GM13976 (cell line): ENCODE measurements around the gene FBXO47.
"Not testable (repeated sequence)": the region's sequence is repeated elsewhere in the genome, so short reads cannot be mapped to it uniquely, and the experiment has no call there.

Experiments used
- DNase-seq: peaks from one replicate; pipeline ENCODE4 v3.0.0; 2012; ENCODE audit warnings: low spot score
- in situ Hi-C: fragments of 300-500 bp; cut with MboI; formaldehyde crosslinking; loops from one replicate; pipeline ENCODE4 v1.12.0; 2022; ENCODE audit warnings: low sequenced_read_pairs, mixed read lengths, inconsistent platforms; ENCODE audit not compliant: unreplicated experiment
- TF ChIP-seq, protein P1 (sequence below): IDR thresholded peaks from 2 replicates; pipeline ENCODE4 v1.5.1; 2012; ENCODE audit warnings: borderline replicate concordance, mild to moderate bottlenecking; ENCODE audit not compliant: insufficient read depth; ENCODE audit errors: extremely low read depth, missing control alignments, control extremely low read depth

Gene FBXO47

DNA sequence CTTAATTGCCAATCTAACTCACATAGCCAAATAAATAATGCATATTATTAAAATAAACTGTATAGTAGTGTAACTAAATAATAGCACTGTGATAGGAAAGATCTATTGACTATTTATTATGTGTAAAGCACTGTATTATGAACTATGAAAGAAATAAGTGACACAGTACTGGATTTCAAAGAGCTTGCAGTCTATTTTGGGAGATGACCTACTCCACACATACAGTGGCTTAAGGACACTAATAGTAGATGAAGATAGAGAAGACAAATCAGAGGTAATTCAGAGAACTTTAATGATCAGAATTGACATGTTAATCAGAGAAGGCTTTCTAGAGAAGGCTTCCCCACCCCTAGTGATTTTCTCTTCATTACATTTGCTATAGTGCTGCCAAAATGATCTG, 27.2 kb downstream of the FBXO47 start:
- DNase-seq = no peak

DNA sequence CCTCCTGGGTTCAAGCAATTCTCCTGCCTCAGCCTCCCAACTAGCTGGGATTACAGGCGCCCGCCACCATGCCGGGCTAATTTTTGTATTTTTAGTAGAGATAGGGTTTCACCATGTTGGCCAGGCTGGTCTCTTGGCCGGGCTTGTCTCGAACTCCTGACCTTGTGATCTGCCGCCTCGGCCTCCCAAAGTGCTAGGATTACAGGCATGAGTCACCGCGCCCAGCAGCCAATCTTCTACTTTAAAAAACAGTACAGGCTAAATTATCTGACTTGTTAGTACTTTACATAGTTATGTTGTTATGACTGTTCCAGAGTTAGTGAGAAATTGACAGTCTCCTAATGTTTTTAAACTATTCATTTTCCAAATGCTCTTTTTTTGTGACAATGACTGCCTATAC, 33.2 kb downstream of the FBXO47 start:
- DNase-seq, in situ Hi-C loops: not testable (repeated sequence)

More for the DNA sequence above, 27.2 kb downstream of the FBXO47 start:
- in situ Hi-C loops = no loop called here
- TF ChIP-seq, protein P1, sequence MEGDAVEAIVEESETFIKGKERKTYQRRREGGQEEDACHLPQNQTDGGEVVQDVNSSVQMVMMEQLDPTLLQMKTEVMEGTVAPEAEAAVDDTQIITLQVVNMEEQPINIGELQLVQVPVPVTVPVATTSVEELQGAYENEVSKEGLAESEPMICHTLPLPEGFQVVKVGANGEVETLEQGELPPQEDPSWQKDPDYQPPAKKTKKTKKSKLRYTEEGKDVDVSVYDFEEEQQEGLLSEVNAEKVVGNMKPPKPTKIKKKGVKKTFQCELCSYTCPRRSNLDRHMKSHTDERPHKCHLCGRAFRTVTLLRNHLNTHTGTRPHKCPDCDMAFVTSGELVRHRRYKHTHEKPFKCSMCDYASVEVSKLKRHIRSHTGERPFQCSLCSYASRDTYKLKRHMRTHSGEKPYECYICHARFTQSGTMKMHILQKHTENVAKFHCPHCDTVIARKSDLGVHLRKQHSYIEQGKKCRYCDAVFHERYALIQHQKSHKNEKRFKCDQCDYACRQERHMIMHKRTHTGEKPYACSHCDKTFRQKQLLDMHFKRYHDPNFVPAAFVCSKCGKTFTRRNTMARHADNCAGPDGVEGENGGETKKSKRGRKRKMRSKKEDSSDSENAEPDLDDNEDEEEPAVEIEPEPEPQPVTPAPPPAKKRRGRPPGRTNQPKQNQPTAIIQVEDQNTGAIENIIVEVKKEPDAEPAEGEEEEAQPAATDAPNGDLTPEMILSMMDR = no peak

DNA sequence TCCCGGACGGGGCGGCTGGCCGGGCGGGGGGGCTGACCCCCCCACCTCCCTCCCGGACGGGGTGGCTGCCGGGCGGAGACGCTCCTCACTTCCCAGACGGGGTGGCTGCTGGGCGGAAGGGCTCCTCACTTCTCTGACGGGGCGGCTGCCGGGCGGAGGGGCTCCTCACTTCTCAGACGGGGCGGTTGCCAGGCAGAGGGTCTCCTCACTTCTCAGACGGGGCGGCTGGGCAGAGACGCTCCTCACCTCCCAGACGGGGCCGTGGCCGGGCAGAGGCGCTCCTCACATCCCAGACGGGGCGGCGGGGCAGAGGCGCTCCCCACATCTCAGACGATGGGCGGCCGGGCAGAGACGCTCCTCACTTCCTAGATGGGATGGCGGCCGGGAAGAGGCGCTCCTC, 36.4 kb downstream of the FBXO47 start:
- DNase-seq, in situ Hi-C loops: not testable (repeated sequence)

DNA sequence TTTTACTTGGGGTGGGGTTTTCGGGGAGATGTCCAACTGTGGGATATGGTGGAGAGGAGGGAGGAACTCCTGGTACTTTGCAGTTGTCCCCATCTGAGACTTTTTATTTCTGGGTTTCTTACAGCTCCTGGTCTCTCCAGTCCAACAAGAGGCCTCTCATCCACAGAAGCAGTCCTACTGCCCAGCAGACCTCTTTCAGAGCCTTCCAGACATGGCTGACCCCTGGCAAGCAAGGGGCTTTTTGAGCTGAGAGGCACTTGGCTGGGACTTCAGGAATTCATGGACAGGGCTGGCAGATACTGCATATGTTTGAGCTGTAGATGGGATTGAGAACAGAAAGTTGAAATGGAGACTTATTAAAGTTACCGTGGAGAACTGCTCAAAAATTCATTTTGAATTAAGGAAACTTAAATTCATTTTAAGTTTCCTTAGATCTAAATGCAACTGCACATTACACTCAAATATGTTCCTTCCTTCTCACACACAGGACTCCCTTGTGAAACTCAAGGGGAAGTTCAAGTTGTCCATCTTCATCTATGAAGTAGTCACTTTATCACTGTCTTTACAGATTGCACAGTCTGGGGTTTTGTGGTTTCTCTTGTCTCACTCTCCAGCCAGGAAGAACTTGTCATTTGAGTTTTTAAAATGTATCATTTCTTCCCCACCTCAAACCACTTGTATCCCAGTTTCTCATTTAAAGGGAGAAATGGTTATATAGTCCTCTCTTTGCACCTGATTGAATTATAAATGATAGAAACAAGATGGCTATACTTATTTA, 40.7 kb downstream of the FBXO47 start:
- in situ Hi-C loops = no loop called here
- TF ChIP-seq, protein P1 = no peak
- no peak for DNase-seq

DNA sequence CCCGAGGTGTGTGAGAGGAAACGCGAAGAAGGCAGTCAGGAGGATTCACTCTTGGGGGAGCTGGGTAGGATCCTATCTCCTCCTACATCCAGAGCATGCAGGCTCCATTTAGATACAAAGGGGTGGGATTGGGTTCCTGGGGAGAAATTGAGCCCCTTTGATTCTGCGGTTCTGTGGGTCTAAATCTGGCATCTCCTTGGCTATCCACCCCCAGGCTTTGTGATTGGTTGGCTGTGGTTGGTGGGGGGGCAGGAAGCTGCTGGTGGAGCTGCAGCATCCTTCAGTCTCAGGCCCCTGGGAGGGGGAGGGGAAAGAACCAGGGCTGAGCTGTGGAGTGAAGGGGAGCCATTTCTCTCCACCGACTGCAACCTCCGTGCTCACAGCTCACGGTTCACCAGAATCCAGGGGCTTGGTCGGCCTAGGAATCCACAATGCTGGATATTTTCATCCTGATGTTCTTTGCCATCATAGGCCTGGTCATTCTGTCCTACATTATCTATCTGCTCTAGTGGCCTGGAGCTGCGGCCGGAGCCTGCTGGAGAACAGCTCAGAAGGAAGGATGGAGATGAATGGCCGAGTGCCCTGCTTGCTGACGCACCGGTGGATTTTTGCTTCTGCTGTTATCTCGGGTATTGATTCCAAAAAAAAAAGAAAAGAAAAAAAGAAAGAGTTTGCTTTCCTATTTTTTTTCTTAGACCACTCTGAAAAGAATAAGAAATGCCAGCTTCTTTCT, 41.8 kb downstream of the FBXO47 start, which contains the start of gene LASP1NB:
TSS of gene LASP1NB (plus strand) at position 352 of the 733 bp plus-strand sequence.
- in situ Hi-C loops = no loop called here
- TF ChIP-seq, protein P1 = no peak
- DNase-seq = no peak

DNA sequence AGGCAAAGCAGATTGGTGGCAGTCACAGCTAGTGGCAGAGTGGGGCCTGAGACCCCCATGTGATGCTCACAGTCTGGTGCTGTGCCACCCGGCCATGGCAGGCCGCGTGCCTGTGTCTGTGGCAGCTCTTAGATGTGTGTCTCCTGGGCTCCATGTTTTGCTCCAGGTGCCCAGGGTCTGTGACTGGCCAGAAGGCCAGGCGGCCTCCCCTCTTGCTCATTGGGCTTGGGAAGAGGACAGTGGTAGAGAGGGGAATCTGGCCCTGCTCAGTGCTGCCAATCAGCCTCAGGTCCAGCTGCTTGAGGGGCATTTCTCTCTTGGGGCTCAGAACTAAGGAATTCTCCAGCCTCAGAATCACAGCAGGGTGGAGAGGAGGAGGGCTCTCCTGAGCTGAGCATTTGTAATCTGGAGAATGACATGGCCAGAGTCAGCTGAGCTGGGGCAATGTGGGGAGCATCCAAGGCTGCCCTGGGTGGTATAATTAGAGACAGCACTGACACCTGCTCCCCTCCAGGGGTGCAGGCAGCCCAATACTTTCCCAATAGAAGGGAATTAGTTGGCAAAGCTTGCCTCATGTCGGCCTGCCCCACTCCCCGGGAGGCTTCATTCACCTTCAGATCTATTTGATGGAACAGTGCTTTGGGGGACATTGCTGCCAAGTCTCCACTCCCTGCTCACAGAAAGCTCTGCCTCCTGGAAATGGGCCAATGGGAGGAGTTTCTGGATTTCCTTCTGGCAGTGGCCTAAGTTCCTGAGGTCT, 44.5 kb downstream of the FBXO47 start:
- in situ Hi-C loops = no loop called here
- TF ChIP-seq, protein P1 = no peak
- DNase-seq = no peak

DNA sequence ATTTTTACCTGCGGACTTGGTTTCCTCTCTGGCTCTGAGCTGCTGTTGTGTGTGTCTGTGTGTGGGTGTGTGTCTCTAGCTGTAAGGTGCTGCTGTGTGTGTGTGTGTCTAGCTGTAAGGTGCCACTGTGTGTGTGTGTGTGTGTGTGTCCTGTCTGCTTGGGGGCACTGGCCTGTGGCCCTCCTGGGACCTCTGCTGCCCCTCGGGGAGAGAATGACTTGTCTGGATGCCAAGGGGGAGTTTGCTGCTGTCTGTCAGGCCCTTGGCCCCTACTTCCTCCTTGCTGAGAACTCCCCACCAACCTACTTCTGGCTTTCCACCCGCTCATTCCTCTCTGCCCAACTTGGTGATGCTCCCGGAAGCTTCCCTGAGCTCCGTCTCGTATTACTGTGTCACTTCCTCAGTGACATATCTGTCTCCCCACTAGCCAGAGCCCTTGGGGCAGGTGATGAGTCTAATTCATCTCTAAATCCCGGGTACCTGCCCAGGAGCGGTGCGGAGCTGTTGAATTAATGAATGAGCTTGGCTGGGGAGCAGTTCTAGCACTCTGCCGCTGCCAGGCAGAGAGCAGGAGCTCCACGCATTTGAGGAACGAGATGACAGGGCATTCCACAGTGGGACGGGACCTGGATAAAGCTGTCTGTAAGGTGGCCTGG, 45.3 kb downstream of the FBXO47 start:
- TF ChIP-seq, protein P1 = no peak
- in situ Hi-C loops = no loop called here
- no peak for DNase-seq
